K562 (cell line): Measurements from ENCODE around the gene VSX2. TPM values are rescaled to one million over a fixed set of nuclear protein-coding genes. Genes with fewer than 3 reads are reported as not detected.

Source experiments
- HDGF ChIP-seq: fragments of 450-650 bp; IDR thresholded peaks from 2 replicates; pipeline ENCODE4 v1.6.1; 2016
- IFI16 ChIP-seq: fragments of 250-450 bp; sonication (Bioruptor Pico); IDR thresholded peaks from 2 replicates; pipeline ENCODE4 v2.1.2; 2022; ENCODE audit warnings: mild to moderate bottlenecking, inconsistent platforms
- NFYB ChIP-seq: IDR thresholded peaks from 2 replicates; pipeline ENCODE4 v1.6.1; 2011; ENCODE audit warnings: mild to moderate bottlenecking, moderate library complexity; ENCODE audit not compliant: insufficient read length; ENCODE audit errors: extremely low read depth
- NR4A1 ChIP-seq, 2 experiments: fragments of 250-450 bp in 1 of 2; fragments of 450-650 bp in 1 of 2; sonication (Bioruptor Pico) in 1 of 2; IDR thresholded peaks; 2 replicates each; pipeline versions ENCODE4 v1.4.0 to v1.6.1; 2016 to 2020; ENCODE audit warnings: mild to moderate bottlenecking in 2 of 2, missing compliant biosample characterization in 1 of 2, missing genetic modification characterization in 1 of 2, moderate library complexity in 1 of 2
- RAD51 ChIP-seq: fragments of 450-650 bp; IDR thresholded peaks from 2 replicates; pipeline ENCODE4 v1.7.1; 2016; ENCODE audit warnings: low read depth, mild to moderate bottlenecking, borderline replicate concordance
- SREBF1 ChIP-seq: fragments of 150-350 bp; IDR thresholded peaks from 2 replicates; pipeline ENCODE4 v1.6.1; 2014; ENCODE audit warnings: antibody characterized with exemption, low read depth, low read length, borderline replicate concordance
- TBP ChIP-seq: optimal IDR thresholded peaks from 2 replicates; pipeline ENCODE3; 2011; ENCODE audit warnings: low read depth, low read length, improper control_type of control experiment
- ZKSCAN3 ChIP-seq: fragments of 250-450 bp; sonication (Bioruptor Pico); IDR thresholded peaks from 2 replicates; pipeline ENCODE4 v1.4.0; 2020
- ZNF212 ChIP-seq: fragments of 450-650 bp; formaldehyde crosslinking; IDR thresholded peaks from 2 replicates; pipeline ENCODE4 v1.4.0; 2020; ENCODE audit warnings: mild to moderate bottlenecking
- polyA plus RNA-seq, 8 experiments: library from polyadenylated mRNA; depleted of rRNA in 4 of 8; stranded (reverse) in 5 of 8; unstranded in 3 of 8; fragments of >200 nt; fragmentation: Nextera tagmentation in 2 of 8; fragmentation: Illumina TruSeq in 1 of 8; extraction: Ambion mirVana in 2 of 8; extraction: Trizol in 1 of 8; gene quantifications; 2 replicates each; pipeline versions ENCODE4 v1.2.1 to v1.2.3, GENCODE V29; 2011 to 2014; ENCODE audit warnings: inconsistent platforms in 1 of 8, missing spikeins in 1 of 8
- total RNA-seq, 7 experiments: library from RNA; depleted of rRNA in 6 of 7; stranded (reverse); fragments of >200 nt in 6 of 7; fragmentation: Illumina TruSeq in 2 of 7; extraction: Trizol in 2 of 7; gene quantifications; 2 replicates each; pipeline versions ENCODE4 v1.2.1 to v1.2.3, GENCODE V29; 2011 to 2021; ENCODE audit warnings: low replicate concordance in 1 of 7
- TF ChIP-seq, protein P1 (sequence below), 2 experiments: fragments of 450-650 bp in 1 of 2; sonication (generic) in 1 of 2; formaldehyde crosslinking in 1 of 2; IDR thresholded peaks; 2 replicates each; pipeline versions ENCODE4 v1.7.1 to v1.9.0; 2016 to 2022; ENCODE audit warnings: inconsistent platforms in 1 of 2, mild to moderate bottlenecking in 1 of 2, missing genetic modification reagents in 1 of 2
- TF ChIP-seq, protein P2 (sequence below): sonication (generic); formaldehyde crosslinking; IDR thresholded peaks from 2 replicates; pipeline ENCODE4 v1.5.0; 2020; ENCODE audit warnings: missing genetic modification reagents
- TF ChIP-seq, protein P3 (sequence below): fragments of 250-450 bp; sonication (Bioruptor Pico); IDR thresholded peaks from 2 replicates; pipeline ENCODE4 v1.5.0; 2021; ENCODE audit warnings: mild to moderate bottlenecking, borderline replicate concordance

The VSX2 gene
- total and polyA plus RNA-seq, 9 of the 15 experiments (the other 6 are each of a cell fraction or from before 2014, with no cell fraction given) = 0.04 TPM; not detected in 8

DNA sequence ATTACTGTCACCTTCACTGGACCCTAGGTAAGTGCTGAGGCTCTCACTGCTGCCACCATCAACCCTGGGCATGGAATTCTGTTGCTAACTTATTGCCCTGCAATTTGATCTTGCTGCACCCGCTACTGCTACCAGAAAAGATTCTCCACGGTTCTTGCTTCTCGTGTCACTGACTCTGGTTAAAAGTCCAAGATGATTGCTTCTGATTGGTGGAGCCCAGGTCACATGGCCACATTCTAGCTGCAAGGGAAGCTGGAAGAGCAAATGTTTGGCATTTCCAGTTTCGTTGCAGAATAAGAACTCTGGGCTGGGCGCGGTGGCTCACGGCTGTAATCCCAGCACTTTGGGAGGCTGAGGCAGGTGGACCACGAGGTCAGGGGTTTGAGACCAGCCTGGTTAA lies 7.5 kb upstream of the VSX2 start (continued):
- TF ChIP-seq, protein P1, sequence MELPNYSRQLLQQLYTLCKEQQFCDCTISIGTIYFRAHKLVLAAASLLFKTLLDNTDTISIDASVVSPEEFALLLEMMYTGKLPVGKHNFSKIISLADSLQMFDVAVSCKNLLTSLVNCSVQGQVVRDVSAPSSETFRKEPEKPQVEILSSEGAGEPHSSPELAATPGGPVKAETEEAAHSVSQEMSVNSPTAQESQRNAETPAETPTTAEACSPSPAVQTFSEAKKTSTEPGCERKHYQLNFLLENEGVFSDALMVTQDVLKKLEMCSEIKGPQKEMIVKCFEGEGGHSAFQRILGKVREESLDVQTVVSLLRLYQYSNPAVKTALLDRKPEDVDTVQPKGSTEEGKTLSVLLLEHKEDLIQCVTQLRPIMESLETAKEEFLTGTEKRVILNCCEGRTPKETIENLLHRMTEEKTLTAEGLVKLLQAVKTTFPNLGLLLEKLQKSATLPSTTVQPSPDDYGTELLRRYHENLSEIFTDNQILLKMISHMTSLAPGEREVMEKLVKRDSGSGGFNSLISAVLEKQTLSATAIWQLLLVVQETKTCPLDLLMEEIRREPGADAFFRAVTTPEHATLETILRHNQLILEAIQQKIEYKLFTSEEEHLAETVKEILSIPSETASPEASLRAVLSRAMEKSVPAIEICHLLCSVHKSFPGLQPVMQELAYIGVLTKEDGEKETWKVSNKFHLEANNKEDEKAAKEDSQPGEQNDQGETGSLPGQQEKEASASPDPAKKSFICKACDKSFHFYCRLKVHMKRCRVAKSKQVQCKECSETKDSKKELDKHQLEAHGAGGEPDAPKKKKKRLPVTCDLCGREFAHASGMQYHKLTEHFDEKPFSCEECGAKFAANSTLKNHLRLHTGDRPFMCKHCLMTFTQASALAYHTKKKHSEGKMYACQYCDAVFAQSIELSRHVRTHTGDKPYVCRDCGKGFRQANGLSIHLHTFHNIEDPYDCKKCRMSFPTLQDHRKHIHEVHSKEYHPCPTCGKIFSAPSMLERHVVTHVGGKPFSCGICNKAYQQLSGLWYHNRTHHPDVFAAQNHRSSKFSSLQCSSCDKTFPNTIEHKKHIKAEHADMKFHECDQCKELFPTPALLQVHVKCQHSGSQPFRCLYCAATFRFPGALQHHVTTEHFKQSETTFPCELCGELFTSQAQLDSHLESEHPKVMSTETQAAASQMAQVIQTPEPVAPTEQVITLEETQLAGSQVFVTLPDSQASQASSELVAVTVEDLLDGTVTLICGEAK (IDR thresholded peaks at IDR 0.05) = no peak
- TF ChIP-seq, protein P1 (CRISPR knock-in tag; IDR thresholded peaks at IDR 0.05) = no peak
- TF ChIP-seq RAD51 (peak; percentile 57; the same call in 1 of the 2 replicates), TBP (no peak), IFI16 (CRISPR knock-in tag) (no peak), NR4A1 (CRISPR knock-in tag; IDR thresholded peaks at IDR 0.05) (no peak), NR4A1 (tag; IDR thresholded peaks at IDR 0.05) (no peak), ZNF212 (CRISPR knock-in tag) (no peak), HDGF (no peak), NFYB (peak; percentile 7), ZKSCAN3 (CRISPR knock-in tag) (no peak), SREBF1 (no peak)
- TF ChIP-seq, protein P2, sequence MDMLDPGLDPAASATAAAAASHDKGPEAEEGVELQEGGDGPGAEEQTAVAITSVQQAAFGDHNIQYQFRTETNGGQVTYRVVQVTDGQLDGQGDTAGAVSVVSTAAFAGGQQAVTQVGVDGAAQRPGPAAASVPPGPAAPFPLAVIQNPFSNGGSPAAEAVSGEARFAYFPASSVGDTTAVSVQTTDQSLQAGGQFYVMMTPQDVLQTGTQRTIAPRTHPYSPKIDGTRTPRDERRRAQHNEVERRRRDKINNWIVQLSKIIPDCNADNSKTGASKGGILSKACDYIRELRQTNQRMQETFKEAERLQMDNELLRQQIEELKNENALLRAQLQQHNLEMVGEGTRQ (CRISPR knock-in tag) = peak; percentile 75
- TF ChIP-seq, protein P3, sequence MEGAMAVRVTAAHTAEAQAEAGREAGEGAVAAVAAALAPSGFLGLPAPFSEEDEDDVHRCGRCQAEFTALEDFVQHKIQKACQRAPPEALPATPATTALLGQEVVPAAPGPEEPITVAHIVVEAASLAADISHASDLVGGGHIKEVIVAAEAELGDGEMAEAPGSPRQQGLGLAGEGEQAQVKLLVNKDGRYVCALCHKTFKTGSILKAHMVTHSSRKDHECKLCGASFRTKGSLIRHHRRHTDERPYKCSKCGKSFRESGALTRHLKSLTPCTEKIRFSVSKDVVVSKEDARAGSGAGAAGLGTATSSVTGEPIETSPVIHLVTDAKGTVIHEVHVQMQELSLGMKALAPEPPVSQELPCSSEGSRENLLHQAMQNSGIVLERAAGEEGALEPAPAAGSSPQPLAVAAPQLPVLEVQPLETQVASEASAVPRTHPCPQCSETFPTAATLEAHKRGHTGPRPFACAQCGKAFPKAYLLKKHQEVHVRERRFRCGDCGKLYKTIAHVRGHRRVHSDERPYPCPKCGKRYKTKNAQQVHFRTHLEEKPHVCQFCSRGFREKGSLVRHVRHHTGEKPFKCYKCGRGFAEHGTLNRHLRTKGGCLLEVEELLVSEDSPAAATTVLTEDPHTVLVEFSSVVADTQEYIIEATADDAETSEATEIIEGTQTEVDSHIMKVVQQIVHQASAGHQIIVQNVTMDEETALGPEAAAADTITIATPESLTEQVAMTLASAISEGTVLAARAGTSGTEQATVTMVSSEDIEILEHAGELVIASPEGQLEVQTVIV (CRISPR knock-in tag) = no peak
- TF ChIP-seq, all 486 proteins: peak for 5
